Ramos (cell line): ENCODE data around the gene SLCO2A1.

Experiments used
- in situ Hi-C: fragments of 300-500 bp; cut with MboI; formaldehyde crosslinking; loops from one replicate; pipeline ENCODE4 v1.14.3; 2022; ENCODE audit warnings: low sequenced_read_pairs; ENCODE audit not compliant: unreplicated experiment

Gene SLCO2A1

DNA sequence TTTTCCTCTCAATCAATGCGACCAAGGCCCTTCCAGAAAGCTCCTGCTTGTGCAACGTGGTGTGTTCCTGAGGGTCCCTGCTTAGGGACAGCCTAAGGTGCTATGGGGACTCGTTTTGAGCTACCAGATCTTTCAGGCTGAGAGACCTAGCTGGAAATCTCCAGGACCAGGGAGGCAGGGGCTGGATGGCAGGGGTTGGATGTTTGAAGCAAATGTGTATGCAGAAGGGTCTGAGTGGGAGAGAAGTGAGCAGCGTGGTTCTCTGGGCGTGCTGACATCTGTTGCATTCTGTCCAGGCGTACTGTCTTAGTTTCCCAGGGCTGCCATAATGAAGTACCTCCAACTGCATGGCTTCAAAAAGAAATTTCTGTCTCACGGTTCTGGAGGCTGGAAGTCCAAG, 31.7 kb upstream of the SLCO2A1 start:
- in situ Hi-C loops, result no loop called here

DNA sequence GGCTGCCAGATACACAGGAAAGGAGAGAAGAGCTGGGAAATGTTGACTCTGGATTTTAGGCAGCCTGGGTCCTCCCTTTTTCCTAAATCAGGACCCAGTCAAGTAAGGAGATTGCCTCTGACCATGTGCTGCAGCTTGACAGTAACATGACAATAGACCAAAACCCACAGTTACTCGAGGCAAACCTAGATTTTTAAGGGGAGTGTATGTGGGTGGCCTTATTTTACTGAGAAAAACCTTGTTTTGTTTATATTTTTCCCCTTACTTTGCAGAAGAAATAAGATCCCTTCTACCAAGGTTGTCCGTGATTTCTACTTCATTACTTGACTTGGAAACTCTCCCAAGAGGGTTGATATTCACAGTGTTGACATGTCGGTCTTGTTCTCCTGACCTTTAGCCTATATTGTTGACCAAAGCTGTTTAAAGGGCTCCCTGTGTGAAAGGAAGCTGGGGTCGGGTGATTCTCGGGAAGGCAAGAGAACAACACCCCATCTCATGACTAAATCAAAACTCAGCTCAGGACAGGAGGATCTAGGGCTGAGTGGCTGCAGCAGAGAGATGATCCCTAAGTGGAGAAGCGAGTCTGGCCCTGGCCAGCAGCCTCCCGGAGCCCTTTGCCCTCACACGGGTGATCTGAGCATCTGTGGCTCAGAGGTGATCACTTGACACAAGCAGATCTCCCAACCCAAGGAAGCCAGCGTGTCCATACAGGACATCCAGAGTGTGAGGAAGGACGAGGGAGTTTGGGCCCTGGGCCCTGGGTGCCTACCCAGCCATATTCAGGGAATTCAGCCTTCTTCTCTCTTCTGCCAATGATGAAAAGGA, 31.0 kb upstream of the SLCO2A1 start:
- in situ Hi-C loops, result no loop called here

DNA sequence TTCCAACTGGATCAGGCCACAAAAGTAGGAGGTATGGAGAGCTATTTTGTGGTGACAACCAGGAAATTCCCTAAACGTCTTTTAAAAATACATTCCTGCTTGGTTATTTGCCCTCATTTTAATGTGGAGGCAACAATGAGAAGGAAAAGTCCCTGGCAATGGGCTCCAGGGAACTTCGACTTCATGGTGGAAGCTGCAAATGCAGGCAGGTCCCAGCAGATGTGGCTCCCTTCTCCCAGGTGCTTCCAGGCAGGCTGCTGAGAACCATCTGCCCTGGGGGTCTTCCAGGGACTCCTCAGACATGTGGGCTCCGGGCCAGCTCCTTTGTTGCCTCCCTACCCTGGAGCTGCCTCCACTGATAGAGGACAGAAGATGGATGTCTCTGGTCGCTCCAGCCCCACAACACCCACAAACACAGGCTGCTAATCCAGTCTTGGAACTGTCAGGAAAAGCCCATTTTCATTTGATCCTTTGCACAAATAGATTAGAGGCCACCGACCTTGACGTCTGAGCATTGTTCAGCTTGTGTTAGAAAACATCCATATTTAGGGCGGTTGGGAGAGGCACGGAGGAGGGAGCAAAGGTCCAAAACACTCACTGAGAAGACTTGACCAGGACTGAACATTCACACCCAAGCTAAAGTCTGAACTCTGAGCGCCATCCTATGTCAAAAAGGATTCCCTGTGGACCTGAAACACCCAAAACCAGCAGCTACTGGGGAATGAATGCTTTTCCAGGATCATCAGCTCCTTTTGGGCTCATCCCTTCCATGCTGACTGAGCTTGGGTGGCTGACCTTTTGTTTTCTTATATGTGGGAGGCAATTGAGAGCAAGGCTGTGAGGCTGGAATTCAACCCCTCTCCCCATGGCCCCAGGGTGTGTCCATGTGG, 30.2 kb upstream of the SLCO2A1 start:
- in situ Hi-C loops, result no loop called here

DNA sequence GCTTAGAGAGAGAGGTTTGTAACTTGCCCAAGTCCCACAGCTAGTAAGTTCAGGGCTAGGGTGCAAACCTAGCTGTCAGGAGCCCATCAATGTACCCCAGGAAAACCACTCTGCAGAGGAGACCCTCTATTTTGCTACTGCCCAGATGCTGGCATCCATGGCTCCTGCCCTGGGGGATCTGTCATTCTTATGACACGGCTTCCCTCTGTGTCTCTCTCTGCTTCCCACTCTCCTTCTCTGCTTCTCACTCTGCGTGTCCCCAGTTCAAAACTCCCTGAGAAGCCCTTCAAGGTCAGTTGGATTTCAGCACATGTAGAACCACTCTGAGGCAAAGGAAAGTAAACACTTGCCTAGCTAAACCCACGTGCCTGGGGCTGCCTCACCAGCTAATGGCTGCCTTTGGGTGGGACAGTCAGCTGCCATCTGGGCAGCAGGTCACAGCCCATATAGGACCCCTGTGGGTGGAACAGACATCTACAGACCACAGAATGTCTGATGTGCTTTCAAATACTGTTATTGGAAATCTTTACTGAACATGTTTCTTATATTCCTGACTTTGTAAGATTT, 29.4 kb upstream of the SLCO2A1 start:
- in situ Hi-C loops, result no loop called here

DNA sequence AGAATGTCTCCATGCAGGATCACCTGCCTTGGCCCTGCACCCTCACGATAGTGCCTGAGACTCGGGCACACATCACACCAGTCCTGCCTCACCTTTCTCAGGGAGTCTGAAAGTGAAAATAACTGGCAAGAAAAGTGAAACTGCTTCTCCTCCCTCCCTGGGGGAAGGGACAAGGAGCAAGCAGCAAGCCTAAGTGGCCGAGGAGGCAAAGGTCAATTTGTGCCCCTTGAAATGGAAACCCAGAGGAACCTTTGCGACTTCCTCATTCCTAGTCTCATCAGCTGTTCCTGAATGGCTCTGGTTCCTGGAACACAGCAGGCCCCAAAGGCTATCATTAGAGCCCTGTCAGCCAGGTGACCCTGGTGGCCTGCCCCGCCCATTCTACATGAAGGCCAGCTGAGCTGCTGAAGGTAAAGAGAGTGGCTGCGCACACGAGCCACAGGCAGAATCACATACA, 28.0 kb upstream of the SLCO2A1 start:
- in situ Hi-C loops, result no loop called here

GRCh38 chr3:134057006-134057653, 27.4 kb upstream of the SLCO2A1 start:
- in situ Hi-C loops, result no loop called here

DNA sequence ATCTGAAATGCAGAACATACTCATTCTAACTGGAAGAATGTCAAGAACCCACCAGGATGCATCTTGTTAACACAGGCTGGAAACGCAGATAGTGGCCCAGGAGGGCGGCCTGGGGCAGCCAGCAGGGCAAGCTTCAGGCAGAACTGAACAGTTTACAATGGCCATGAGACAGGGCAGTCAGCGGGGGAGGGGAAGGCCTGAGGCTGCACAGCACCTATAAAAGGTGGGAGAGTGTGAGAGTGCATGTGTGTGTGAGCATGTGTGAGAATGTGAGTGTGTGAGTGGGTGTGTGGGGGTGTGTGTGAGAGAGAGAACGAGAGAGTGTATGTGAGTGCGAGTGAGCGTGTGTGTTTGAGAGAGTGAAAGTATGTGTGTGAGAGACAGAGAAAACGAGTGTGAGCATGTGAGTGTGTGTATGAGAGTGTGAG, 26.8 kb upstream of the SLCO2A1 start:
- in situ Hi-C loops, result no loop called here

GRCh38 chr3:134055661-134056060, 25.9 kb upstream of the SLCO2A1 start:
- in situ Hi-C loops, result no loop called here

DNA sequence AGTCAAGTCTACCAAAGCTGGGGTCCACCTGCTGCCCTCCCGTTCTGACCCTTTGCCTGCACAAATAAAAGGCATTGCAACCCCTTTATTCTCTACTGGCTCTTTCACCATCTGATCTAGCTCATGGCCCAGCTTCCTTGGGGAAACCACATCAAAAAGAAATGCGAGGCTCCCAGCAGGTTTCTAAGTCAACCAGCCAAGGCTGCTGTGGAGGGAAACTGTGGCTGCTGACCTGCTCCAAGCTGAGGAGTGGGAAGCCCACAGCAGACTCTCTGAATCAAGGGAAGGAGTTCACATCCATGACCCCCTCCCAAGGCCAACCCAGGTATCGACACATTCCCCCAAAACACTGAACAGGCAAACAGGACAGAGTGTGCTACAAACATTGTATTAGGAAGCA, 25.2 kb upstream of the SLCO2A1 start:
- in situ Hi-C loops, result no loop called here

- in situ Hi-C loops, result no loop called here
Observed at GRCh38 chr3:134054231-134054630, 24.5 kb upstream of the SLCO2A1 start.

GRCh38 chr3:134052370-134052769, 22.6 kb upstream of the SLCO2A1 start:
- in situ Hi-C loops, result no loop called here

DNA sequence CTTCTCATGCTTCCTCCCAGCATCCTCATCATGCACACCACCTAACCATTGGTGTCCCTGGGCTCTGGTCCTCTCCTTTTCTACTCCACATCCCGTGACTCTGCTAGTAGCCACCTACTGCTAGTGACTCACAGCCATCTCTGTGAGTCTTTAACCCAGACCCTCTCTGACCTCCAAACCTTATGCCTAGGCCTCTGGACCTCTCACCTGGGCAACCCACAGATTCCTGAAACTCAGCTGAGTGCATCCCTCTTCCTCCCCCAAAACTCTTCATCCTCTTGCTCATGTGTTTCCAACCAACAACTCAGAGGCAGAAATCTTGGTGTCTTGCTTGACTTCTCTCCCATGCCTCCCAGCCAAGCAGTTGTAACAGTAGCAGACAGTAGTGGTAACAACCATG, 20.0 kb upstream of the SLCO2A1 start:
- in situ Hi-C loops, result no loop called here

GRCh38 chr3:134048278-134048996, 18.7 kb upstream of the SLCO2A1 start:
- in situ Hi-C loops, result no loop called here

DNA sequence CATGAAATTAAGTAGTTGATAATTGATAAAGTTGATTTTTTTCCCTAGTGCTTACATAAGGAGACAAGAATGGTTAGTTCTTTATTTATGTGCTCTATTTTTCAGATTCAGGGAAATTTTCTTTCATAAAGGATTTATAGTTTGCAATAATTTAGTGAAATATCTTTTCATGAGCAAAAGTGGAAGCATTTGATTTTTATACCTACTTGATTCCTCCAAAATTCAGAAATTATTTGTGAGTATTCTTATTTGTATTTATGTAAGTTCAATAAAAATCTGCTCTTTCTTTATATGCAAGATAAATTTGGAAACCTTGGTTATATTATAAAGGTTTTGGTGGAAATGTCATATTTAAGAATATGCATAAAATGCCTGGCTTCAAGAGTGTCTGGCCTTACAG, 14.7 kb upstream of the SLCO2A1 start:
- in situ Hi-C loops, result no loop called here

DNA sequence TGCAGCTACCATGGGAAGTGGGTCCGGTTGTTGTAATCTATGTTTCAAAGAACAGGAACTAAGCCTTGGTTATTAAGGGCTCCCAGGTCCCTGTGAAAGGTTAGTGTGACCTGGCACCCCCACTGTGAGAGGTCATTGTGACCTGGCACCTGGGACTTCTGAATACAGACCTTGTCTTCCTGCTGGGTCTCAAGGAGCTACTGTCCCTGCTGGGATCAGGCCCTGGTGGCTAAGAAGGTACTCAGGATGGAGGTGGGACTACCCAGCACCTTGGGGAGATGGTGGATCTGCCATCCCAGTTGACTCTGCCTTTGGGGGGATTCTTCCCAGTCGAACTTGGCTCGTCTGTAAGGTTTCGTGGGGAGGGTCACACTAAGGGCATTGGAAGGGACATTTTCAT, 10.3 kb upstream of the SLCO2A1 start:
- in situ Hi-C loops, result no loop called here

- in situ Hi-C loops, result no loop called here
Observed at GRCh38 chr3:134039161-134039862, 9.6 kb upstream of the SLCO2A1 start.

DNA sequence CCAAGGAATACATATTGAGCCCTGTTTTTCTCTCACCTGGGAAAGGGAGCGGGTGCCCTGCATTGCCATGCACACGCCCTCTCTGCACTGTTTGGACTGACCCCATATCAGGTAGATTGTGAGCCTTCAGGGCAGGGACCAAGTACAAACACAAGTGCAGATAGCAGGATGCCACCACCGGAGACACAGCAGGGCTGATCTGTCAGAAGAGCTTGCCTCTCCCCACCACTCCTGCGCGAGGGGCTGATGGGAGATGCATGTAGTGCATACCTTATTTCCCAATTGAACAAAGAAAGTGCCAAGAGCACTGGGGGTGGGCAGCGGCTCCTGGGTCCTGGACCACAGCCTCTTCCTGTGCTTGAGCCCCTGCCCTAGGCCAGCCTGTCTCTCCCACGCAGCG, 9.0 kb upstream of the SLCO2A1 start:
- in situ Hi-C loops, result no loop called here

DNA sequence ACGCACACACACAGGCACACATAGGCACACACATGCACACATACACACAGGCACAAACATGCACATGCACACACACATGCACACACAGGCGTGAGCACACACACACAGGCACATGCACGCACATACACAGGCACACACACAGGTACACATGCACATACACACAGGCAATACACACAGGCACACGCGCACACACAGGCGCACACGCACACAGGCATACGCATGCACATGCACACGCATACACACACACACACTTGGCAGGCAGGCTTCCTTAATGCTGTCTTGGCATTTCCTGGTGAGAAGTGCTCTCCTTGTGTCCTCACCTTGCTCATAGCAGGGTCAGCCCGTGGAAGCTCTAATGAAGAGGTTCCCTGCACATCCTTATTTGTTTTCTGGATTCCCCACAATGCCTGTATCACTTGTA, 8.4 kb upstream of the SLCO2A1 start:
- in situ Hi-C loops, result no loop called here

DNA sequence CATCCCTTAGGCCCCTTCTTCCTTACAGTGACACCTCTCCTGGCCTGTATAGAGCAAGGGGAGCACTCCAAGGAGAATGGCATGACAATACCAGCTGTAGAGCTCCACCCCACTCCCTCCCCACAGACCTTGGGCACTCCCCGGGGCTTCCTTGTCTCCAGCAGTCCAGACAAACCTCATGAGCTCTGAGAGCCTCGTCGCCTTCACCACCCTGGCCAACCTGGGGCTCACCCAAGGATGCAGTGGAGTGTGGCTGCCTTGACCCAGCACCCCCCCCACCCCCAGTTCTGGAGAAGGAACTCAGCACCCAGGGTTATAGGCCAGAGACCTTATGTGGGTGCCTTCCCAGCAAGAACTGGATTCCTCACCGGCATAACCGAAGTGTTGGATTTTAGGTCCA, 7.4 kb upstream of the SLCO2A1 start:
- in situ Hi-C loops, result no loop called here
